Cardiac fibroblast (primary cell): ENCODE data around the gene OXSR1.

Experiments used
- DNase-seq, 2 donors: peaks; one replicate each; pipeline versions ENCODE4 v3.0.0 to v3.0.0-alpha.2; 2010; ENCODE audit warnings: low read depth in 2 of 2
- H3K4me3 ChIP-seq, 2 donors: replicated peaks in 1 of 2; 1 replicate in 1 of 2; 2 replicates in 1 of 2; pipeline ENCODE4 v1.5.1; 2011; ENCODE audit warnings: low read depth in 2 of 2, low read length in 2 of 2, mild to moderate bottlenecking in 2 of 2, moderate library complexity in 1 of 2
- TF ChIP-seq, protein P1 (sequence below): IDR thresholded peaks from one replicate; pipeline ENCODE4 v1.5.1; 2011; ENCODE audit warnings: low read depth, mild to moderate bottlenecking, low read length, inconsistent platforms

The OXSR1 gene

DNA sequence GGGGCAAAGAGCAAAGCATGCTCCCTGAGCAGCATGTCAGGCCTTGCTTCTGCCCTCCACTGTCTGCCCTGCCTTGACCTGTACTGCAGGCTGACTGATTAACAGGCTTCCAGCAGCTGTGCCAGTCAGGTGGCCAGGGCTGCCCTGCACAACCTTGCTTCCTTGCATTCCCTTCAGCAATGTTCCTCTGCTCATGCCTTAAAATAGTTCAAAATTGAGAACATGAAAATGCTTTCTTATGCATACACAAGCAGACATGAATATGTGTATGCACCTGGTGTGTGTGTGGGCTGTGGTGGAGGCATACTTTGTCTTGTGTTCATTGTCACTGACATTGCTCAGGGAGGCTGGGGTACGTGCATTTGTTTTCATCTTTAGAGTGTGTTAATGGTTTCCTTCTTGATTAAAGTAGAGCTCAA lies 99.0 kb downstream of the OXSR1 start:
- DNase-seq = no peak
- TF ChIP-seq, protein P1, sequence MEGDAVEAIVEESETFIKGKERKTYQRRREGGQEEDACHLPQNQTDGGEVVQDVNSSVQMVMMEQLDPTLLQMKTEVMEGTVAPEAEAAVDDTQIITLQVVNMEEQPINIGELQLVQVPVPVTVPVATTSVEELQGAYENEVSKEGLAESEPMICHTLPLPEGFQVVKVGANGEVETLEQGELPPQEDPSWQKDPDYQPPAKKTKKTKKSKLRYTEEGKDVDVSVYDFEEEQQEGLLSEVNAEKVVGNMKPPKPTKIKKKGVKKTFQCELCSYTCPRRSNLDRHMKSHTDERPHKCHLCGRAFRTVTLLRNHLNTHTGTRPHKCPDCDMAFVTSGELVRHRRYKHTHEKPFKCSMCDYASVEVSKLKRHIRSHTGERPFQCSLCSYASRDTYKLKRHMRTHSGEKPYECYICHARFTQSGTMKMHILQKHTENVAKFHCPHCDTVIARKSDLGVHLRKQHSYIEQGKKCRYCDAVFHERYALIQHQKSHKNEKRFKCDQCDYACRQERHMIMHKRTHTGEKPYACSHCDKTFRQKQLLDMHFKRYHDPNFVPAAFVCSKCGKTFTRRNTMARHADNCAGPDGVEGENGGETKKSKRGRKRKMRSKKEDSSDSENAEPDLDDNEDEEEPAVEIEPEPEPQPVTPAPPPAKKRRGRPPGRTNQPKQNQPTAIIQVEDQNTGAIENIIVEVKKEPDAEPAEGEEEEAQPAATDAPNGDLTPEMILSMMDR = no peak
- H3K4me3 ChIP-seq = no peak overlapping the region

- TF ChIP-seq, protein P1 = no peak
- H3K4me3 ChIP-seq = no peak overlapping the region
- DNase-seq = no peak
Observed at GRCh38 chr3:38264779-38265178, 99.4 kb downstream of the OXSR1 start.

- H3K4me3 ChIP-seq = no peak within 1 kb of the TSS
- TF ChIP-seq, protein P1 = no peak
- no peak for DNase-seq
Observed at GRCh38 chr3:38265604-38266307, 100.4 kb downstream of the OXSR1 start, which contains the start of gene SLC22A13. Gene SLC22A13 (plus strand): TSS chr3:38265812. CDS start chr3:38265861, 49 bp downstream.

DNA sequence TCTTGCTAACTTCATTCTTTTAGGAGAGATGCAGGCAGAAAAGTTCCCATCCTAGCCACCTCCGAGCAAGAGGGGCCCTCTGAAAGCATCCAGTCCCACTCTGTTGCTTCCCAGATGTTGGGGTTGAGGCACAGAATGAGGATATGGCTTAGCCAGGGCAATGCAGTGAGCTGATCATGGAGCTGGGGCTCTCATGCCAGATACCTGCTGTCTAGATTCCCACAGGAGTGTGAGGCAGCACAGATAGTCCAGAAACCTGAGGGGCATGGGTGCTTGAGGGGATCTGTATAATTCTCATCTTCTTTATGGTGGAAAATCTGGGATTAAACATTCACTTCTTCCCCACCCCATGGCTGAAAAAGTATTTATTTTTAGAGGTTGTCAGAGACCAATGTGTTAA lies 101.5 kb downstream of the OXSR1 start:
- TF ChIP-seq, protein P1 = no peak
- H3K4me3 ChIP-seq = no peak overlapping the region
- no peak for DNase-seq

- TF ChIP-seq, protein P1 = no peak
- no peak for DNase-seq
- H3K4me3 ChIP-seq = no peak overlapping the region
Observed at GRCh38 chr3:38267662-38268061, 102.3 kb downstream of the OXSR1 start.

- H3K4me3 ChIP-seq = no peak overlapping the region
- TF ChIP-seq, protein P1 = no peak
- DNase-seq = no peak
Observed at GRCh38 chr3:38268087-38268486, 102.8 kb downstream of the OXSR1 start.

- no peak for DNase-seq
- H3K4me3 ChIP-seq = no peak overlapping the region
- TF ChIP-seq, protein P1 = no peak
Observed at GRCh38 chr3:38268522-38268921, 103.2 kb downstream of the OXSR1 start.
